IPS-NIHi7 (cell line): Measurements from ENCODE around the gene C6orf15.
"Not testable (repeated sequence)": the region's sequence is repeated elsewhere in the genome, so short reads cannot be mapped to it uniquely, and the experiment has no call there.

Experiments
- DNase-seq: peaks from one replicate; pipeline ENCODE4 v3.0.0; 2012; ENCODE audit warnings: mixed read lengths; ENCODE audit errors: extremely low spot score

The C6orf15 gene

DNA sequence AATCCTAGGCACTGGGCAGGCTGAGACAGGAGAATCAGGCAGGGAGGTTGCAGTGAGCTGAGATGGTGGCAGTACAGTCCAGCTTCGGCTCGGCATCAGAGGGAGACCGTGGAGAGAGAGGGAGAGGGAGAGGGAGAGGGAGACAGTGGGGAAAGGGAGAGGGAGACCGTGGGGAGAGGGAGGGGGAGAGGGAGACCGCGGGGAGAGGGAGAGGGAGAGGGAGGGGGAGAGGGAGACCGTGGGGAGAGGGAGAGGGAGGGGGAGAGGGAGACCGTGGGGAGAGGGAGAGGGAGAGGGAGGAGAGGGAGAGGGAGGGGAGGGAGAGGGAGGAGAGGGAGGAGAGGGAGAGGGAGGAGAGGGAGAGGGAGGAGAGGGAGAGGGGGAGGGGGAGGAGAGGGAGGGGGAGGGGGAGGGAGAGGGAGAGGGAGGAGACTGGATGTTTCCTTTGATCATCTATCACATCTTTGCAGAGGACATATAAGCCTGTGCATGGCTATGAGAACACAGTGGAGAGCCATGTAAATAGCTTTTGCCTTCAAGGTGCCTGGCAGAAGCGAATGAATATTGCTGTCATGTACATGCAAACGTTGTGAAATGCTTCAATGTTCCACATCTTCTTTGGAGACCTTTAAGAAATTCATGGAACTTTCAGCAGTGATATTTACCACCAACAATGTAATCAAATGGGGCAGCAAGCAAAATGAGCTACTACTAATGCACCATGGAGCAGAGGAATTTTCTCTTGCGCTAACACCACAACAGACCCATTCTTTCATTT, 44.3 kb downstream of the C6orf15 start:
- DNase-seq, result not testable (repeated sequence)

DNA sequence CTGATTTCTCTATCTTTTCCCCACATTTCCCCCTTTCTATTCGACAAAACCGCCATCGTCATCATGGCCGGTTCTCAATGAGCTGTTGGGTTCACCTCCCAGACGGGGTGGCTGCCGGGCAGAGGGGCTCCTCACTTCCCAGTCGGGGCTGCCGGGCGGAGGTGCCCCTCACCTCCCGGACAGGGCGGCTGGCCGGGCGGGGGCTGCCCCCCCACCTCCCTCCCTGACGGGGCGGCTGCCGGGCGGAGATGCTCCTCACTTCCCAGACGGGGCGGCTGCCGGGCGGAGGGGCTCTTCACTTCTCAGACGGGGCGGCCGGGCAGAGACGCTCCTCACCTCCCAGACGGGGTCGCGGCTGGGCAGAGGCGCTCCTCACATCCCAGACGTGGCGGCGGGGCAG, 45.3 kb downstream of the C6orf15 start:
- DNase-seq, result not testable (repeated sequence)

DNA sequence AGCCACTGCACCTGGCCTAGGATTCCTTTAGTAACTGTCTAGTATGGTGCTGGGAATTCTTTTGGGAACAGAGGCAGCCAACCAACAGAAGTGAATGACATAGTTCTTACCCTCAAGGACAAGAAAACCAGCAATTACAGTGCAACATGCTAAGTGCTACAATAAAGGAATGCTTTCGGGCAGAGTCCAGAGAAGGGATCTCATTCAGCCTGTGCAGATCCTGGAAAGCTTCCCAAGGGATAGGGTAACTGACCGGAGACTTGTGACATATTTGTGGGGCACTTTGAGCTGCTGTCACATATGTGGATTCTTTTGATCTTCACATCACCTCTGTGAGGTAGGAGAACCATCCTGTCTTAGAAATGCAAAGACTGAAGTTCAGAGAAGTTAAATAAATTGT, 46.8 kb downstream of the C6orf15 start:
- no peak for DNase-seq

DNA sequence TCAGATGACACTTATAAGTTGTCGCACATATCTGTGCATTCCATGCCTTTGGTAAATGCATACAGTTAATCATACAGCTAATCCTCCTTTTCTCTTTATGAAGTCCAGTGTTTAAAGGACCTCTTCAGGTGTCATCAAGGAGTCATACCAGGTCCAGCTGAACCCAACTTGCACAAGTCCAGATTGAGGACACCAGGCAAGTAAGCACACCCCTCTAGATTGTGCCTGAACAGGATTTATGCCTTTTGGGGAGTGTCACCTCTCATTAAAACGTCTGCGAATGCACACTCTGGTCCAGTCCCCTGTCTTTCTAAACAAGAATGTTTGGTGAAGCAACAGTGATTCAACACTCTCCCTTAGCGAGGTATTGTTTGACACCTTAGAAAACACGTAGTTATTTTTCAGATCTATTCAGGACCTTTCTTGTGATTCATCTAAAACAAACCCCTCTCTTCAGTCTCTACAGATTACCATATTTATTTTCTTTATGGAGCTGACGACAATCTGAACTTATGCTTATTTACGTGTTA, 48.4 kb downstream of the C6orf15 start:
- DNase-seq, result no peak
